Measurements from ENCODE around the gene DNAH1. TPM values are rescaled to one million over a fixed set of nuclear protein-coding genes. Genes with fewer than 3 reads are reported as not detected.

DNAH1 gene
- total RNA-seq, 1 donor from 2014 or later: 8.9 TPM

- H3K4me3 Mint-ChIP-seq (ENCODE audit: unreplicated experiment): peak overlapping the region; percentile 44
- peak overlapping the region; percentile 36 for H3K27ac Mint-ChIP-seq (ENCODE audit: unreplicated experiment)
- no peak for TF ChIP-seq CTCF (IDR thresholded peaks at IDR 0.05; ENCODE audit: partially characterized antibody, unreplicated experiment)
- no peaks in the 10 kb centered on the region for H3K9me3 Mint-ChIP-seq (ENCODE audit: unreplicated experiment)
- no peak for DNase-seq
- no peaks in the 10 kb centered on the region for H3K36me3 Mint-ChIP-seq (ENCODE audit: unreplicated experiment)
- H3K4me1 Mint-ChIP-seq (ENCODE audit: low read depth, unreplicated experiment): peaks cover 20% of the 10 kb centered on the region
- H3K27me3 Mint-ChIP-seq (ENCODE audit: unreplicated experiment): peaks cover 3% of the 10 kb centered on the region
These were observed 117.9 kb downstream of the DNAH1 start for GRCh38 chr3:52433996-52434479.

GRCh38 chr3:52434491-52435115, 118.5 kb downstream of the DNAH1 start:
- DNase-seq: no peak
- TF ChIP-seq CTCF (IDR thresholded peaks at IDR 0.05; ENCODE audit: partially characterized antibody, unreplicated experiment): no peak
- peaks cover 3% of the 10 kb centered on the region for H3K27me3 Mint-ChIP-seq (ENCODE audit: unreplicated experiment)
- H3K4me3 Mint-ChIP-seq (ENCODE audit: unreplicated experiment): peak overlapping the region; percentile 1
- no peaks in the 10 kb centered on the region for H3K9me3 Mint-ChIP-seq (ENCODE audit: unreplicated experiment)
- H3K27ac Mint-ChIP-seq (ENCODE audit: unreplicated experiment): peak overlapping the region; percentile 36
- no peaks in the 10 kb centered on the region for H3K36me3 Mint-ChIP-seq (ENCODE audit: unreplicated experiment)
- peaks cover 20% of the 10 kb centered on the region for H3K4me1 Mint-ChIP-seq (ENCODE audit: low read depth, unreplicated experiment)

GRCh38 chr3:52435246-52436101, 119.4 kb downstream of the DNAH1 start:
- Mint-ChIP-seq H3K27me3 (ENCODE audit: unreplicated experiment) (peaks cover 5% of the 10 kb centered on the region), H3K4me1 (ENCODE audit: low read depth, unreplicated experiment) (peaks cover 20% of the 10 kb centered on the region), H3K36me3 (ENCODE audit: unreplicated experiment) (no peaks in the 10 kb centered on the region), H3K9me3 (ENCODE audit: unreplicated experiment) (no peaks in the 10 kb centered on the region), H3K4me3 (ENCODE audit: unreplicated experiment) (no peak overlapping the region), H3K27ac (ENCODE audit: unreplicated experiment) (no peak overlapping the region)
- no peak for TF ChIP-seq CTCF (IDR thresholded peaks at IDR 0.05; ENCODE audit: partially characterized antibody, unreplicated experiment)
- DNase-seq: no peak

- Mint-ChIP-seq H3K9me3 (ENCODE audit: unreplicated experiment) (no peaks in the 10 kb centered on the region), H3K4me1 (ENCODE audit: low read depth, unreplicated experiment) (peaks cover 20% of the 10 kb centered on the region), H3K4me3 (ENCODE audit: unreplicated experiment) (no peak overlapping the region), H3K36me3 (ENCODE audit: unreplicated experiment) (no peaks in the 10 kb centered on the region), H3K27me3 (ENCODE audit: unreplicated experiment) (peaks cover 5% of the 10 kb centered on the region), H3K27ac (ENCODE audit: unreplicated experiment) (no peak overlapping the region)
- no peak for DNase-seq
- TF ChIP-seq CTCF (IDR thresholded peaks at IDR 0.05; ENCODE audit: partially characterized antibody, unreplicated experiment): no peak
These were observed 120.5 kb downstream of the DNAH1 start for GRCh38 chr3:52436500-52437149.

All from glutamatergic neuron (in vitro differentiated cells).